Right atrium auricular region (tissue), 2 donors: Measurements from ENCODE around the gene TMEM190. TPM values are rescaled to one million over a fixed set of nuclear protein-coding genes. Genes with fewer than 3 reads are reported as not detected.

Experiments
- DNase-seq: peaks from one replicate; pipeline ENCODE4 v3.0.0-alpha.2; 2019; ENCODE audit warnings: low spot score
- H3K27ac ChIP-seq, 2 donors: fragments of 200-600 bp; sonication (generic); 1 replicate in 1 of 2; 2 replicates in 1 of 2; pipeline ENCODE4 v1.5.1; 2016 to 2019
- H3K27me3 ChIP-seq, 2 donors: fragments of 200-600 bp; sonication (generic); one replicate each; pipeline versions ENCODE4 v1.5.1 to v1.6.0; 2017 to 2019
- H3K36me3 ChIP-seq: fragments of 200-600 bp; sonication (generic); one replicate; pipeline ENCODE4 v1.5.1; 2016
- H3K4me1 ChIP-seq, 2 donors: fragments of 200-600 bp; sonication (generic); one replicate each; pipeline versions ENCODE4 v1.5.1 to v1.6.0; 2017 to 2019
- H3K4me3 ChIP-seq, 2 donors: fragments of 200-600 bp; sonication (generic); 1 replicate in 1 of 2; 2 replicates in 1 of 2; pipeline ENCODE4 v1.5.1; 2017 to 2019; ENCODE audit warnings: mild to moderate bottlenecking in 1 of 2, moderate library complexity in 1 of 2
- H3K9me3 ChIP-seq, 2 donors: fragments of 200-600 bp; sonication (generic); one replicate each; pipeline ENCODE4 v1.5.1; 2019
- total RNA-seq, 2 donors: library from RNA; depleted of rRNA; stranded (reverse); fragments of >200 nt; gene quantifications; one replicate each; pipeline ENCODE4 v1.1.0, GENCODE V29; 2016
- TF ChIP-seq, protein P1 (sequence below), 2 donors: fragments of 200-600 bp; sonication (generic); IDR thresholded peaks; one replicate each; pipeline ENCODE4 v1.5.1; 2019; ENCODE audit warnings: antibody characterized with exemption in 2 of 2

TMEM190 gene
- total RNA-seq, 2 donors from 2014 or later = not detected

- H3K9me3 ChIP-seq = no peaks in the 10 kb centered on the region
- peak within 1 kb of the TSS; percentile 91 to 92 for H3K27ac ChIP-seq
- TF ChIP-seq, protein P1, sequence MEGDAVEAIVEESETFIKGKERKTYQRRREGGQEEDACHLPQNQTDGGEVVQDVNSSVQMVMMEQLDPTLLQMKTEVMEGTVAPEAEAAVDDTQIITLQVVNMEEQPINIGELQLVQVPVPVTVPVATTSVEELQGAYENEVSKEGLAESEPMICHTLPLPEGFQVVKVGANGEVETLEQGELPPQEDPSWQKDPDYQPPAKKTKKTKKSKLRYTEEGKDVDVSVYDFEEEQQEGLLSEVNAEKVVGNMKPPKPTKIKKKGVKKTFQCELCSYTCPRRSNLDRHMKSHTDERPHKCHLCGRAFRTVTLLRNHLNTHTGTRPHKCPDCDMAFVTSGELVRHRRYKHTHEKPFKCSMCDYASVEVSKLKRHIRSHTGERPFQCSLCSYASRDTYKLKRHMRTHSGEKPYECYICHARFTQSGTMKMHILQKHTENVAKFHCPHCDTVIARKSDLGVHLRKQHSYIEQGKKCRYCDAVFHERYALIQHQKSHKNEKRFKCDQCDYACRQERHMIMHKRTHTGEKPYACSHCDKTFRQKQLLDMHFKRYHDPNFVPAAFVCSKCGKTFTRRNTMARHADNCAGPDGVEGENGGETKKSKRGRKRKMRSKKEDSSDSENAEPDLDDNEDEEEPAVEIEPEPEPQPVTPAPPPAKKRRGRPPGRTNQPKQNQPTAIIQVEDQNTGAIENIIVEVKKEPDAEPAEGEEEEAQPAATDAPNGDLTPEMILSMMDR (IDR thresholded peaks at IDR 0.05) = no peak
- no peaks in the 10 kb centered on the region for H3K27me3 ChIP-seq
- DNase-seq = peak; percentile 99
- H3K36me3 ChIP-seq = peaks cover 32% of the 10 kb centered on the region
- H3K4me1 ChIP-seq = peaks cover 0 to 54% of the 10 kb centered on the region in 2 donors
- peak within 1 kb of the TSS; percentile 58 to 82 for H3K4me3 ChIP-seq
These were observed 9.3 kb downstream of the TMEM190 start, which contains the start of gene RPL28 for GRCh38 chr19:55385724-55386492. Gene RPL28, plus strand, starts transcription at chr19:55385932. Its CDS starts 426 bp downstream, at chr19:55386358.

DNA sequence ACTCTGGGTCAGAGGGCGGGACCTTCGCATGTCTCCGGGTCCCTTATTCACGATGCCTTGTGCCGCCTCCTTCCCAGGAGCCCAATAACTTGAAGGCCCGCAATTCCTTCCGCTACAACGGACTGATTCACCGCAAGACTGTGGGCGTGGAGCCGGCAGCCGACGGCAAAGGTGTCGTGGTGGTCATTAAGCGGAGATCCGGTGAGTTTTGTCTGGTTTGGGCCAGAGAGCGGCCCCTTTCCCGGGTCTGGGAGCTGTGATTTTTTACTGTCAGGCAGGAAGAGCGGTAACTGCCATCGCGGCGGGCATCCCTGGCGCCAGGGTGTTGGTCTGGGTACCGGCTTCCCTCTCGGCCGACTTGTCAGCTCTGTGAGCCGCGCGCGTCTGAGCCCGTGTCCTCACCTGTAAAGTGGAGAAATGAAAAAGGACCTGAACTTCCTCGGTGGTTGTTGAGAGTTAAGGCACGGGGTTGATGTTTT, 9.9 kb downstream of the TMEM190 start:
- H3K4me1 ChIP-seq = peaks cover 0 to 54% of the 10 kb centered on the region in 2 donors
- TF ChIP-seq, protein P1 (IDR thresholded peaks at IDR 0.05) = no peak
- peak overlapping the region; percentile 91 to 92 for H3K27ac ChIP-seq
- DNase-seq = no peak
- H3K9me3 ChIP-seq = no peaks in the 10 kb centered on the region
- no peaks in the 10 kb centered on the region for H3K27me3 ChIP-seq
- peak overlapping the region; percentile 58 to 82 for H3K4me3 ChIP-seq
- peaks cover 32% of the 10 kb centered on the region for H3K36me3 ChIP-seq

DNA sequence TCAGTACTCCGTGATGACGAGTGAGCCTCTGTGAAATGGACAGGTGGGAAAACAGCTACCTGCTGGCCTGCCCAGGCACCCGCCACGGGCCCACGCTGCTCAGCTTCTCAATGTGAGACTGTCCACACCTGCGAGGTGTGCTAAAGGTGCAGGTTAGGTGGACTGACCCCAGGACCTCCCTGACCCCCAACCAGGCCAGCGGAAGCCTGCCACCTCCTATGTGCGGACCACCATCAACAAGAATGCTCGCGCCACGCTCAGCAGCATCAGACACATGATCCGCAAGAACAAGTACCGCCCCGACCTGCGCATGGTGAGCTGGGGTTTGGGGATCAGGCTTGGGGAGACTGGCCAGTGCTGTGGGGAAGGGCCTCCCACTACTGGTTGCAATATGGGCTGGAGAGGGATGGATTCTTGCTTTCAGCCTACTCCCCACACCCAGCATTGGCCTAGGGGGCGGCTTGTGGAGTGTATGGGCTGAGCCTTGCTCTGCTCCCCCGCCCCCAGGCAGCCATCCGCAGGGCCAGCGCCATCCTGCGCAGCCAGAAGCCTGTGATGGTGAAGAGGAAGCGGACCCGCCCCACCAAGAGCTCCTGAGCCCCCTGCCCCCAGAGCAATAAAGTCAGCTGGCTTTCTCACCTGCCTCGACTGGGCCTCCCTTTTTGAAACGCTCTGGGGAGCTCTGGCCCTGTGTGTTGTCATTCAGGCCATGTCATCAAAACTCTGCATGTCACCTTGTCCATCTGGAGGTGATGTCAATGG, 11.3 kb downstream of the TMEM190 start:
- no peaks in the 10 kb centered on the region for H3K9me3 ChIP-seq
- no peaks in the 10 kb centered on the region for H3K27me3 ChIP-seq
- H3K27ac ChIP-seq = no peak overlapping the region
- DNase-seq = no peak
- H3K4me3 ChIP-seq = peak overlapping the region; percentile 4 to 82
- TF ChIP-seq, protein P1 (IDR thresholded peaks at IDR 0.05) = no peak
- H3K4me1 ChIP-seq = peaks cover 0 to 53% of the 10 kb centered on the region in 2 donors
- peaks cover 32% of the 10 kb centered on the region for H3K36me3 ChIP-seq

DNA sequence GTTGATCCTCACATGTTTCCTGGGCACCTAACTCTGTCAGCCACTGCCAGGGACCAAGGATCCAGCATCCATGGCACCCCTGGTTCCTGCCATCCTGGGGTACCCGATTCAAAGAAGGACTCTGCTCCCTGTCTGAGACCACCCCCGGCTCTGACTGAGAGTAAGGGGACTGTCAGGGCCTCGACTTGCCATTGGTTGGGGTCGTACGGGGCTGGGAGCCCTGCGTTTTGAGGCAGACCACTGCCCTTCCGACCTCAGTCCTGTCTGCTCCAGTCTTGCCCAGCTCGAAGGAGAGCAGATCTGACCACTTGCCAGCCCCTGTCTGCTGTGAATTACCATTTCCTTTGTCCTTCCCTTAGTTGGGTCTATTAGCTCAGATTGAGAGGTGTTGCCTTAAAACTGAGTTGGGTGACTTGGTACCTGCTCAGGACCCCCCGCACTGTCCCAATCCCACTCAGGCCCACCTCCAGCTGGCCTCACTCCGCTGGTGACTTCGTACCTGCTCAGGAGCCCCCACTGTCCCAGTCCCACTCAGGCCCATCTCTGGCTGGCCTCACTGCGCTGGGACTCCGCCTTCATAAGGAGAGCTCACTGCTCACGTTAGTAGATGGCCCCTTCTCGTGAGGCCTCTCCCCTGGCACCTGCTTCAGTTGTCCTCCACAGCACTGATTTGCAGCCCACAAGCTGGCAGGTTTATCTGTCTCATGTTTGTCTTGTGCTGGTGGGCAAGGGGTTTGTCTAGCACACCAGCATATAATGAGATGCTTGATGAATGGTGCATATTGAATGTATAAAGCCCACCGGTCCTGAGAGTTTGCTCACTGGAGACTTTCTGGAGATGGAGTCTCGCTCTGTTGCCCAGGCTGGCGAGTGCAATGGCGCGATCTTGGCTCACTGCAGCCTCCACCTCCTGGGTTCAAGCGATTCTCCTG, 13.0 kb downstream of the TMEM190 start:
- H3K27me3 ChIP-seq = no peaks in the 10 kb centered on the region
- DNase-seq = no peak
- TF ChIP-seq, protein P1 (IDR thresholded peaks at IDR 0.05) = no peak
- H3K4me1 ChIP-seq = peaks cover 0 to 41% of the 10 kb centered on the region in 2 donors
- peaks cover 32% of the 10 kb centered on the region for H3K36me3 ChIP-seq
- H3K27ac ChIP-seq = no peak overlapping the region
- H3K4me3 ChIP-seq = no peak overlapping the region
- H3K9me3 ChIP-seq = no peaks in the 10 kb centered on the region

GRCh38 chr19:55390461-55390880, 13.8 kb downstream of the TMEM190 start:
- Histone ChIP-seq H3K27ac (no peak overlapping the region), H3K36me3 (peaks cover 32% of the 10 kb centered on the region)
- DNase-seq = no peak

More at GRCh38 chr19:55390461-55390880, 13.8 kb downstream of the TMEM190 start:
- H3K4me1 ChIP-seq = peaks cover 0 to 35% of the 10 kb centered on the region in 2 donors
- no peak overlapping the region for H3K4me3 ChIP-seq
- H3K27me3 ChIP-seq = no peaks in the 10 kb centered on the region
- no peaks in the 10 kb centered on the region for H3K9me3 ChIP-seq
- TF ChIP-seq, protein P1 (IDR thresholded peaks at IDR 0.05) = no peak
